Transverse colon (tissue), 4 donors: ENCODE data around the gene HNF1A. TPM values are rescaled to one million over a fixed set of nuclear protein-coding genes. Genes with fewer than 3 reads are reported as not detected.

Experiments
- DNase-seq: peaks from one replicate; pipeline ENCODE4 v3.0.0-alpha.2; 2019
- H3K27ac ChIP-seq, 4 donors: fragments of 200-600 bp; sonication (generic); 2 replicates each; pipeline ENCODE4 v1.5.1; 2016 to 2018; ENCODE audit warnings: inconsistent platforms in 4 of 4
- H3K27me3 ChIP-seq: fragments of 200-600 bp; sonication (generic); 2 replicates; pipeline ENCODE4 v1.5.1; 2017; ENCODE audit warnings: inconsistent platforms
- H3K36me3 ChIP-seq, 4 donors: fragments of 200-600 bp; sonication (generic); 2 replicates each; pipeline ENCODE4 v1.5.1; 2017 to 2019; ENCODE audit warnings: inconsistent platforms in 4 of 4
- H3K4me1 ChIP-seq, 4 donors: fragments of 200-600 bp; sonication (generic); 2 replicates each; pipeline ENCODE4 v1.5.1; 2017 to 2020; ENCODE audit warnings: inconsistent platforms in 4 of 4
- H3K4me3 ChIP-seq, 4 donors: fragments of 200-600 bp; sonication (generic); 1 replicate in 1 of 4; 2 replicates in 3 of 4; pipeline versions ENCODE4 v1.5.1 to v1.6.1; 2017 to 2019; ENCODE audit warnings: inconsistent platforms in 4 of 4
- H3K9me3 ChIP-seq, 2 donors: fragments of 200-600 bp; sonication (generic); 2 replicates each; pipeline ENCODE4 v1.5.1; 2017 to 2019; ENCODE audit warnings: inconsistent platforms in 2 of 2
- EP300 ChIP-seq: sonication (generic); formaldehyde crosslinking; IDR thresholded peaks from one replicate; pipeline ENCODE4 v1.6.1; 2017; ENCODE audit warnings: antibody characterized with exemption, low read depth
- POLR2A ChIP-seq: fragments of 450-650 bp; IDR thresholded peaks from one replicate; pipeline ENCODE4 v1.6.1; 2016; ENCODE audit warnings: antibody characterized with exemption, mild to moderate bottlenecking, moderate library complexity
- POLR2AphosphoS5 ChIP-seq, 3 donors: sonication (generic); formaldehyde crosslinking; IDR thresholded peaks; one replicate each; pipeline ENCODE4 v1.6.1; 2016; ENCODE audit warnings: antibody characterized with exemption in 3 of 3
- WGBS, 2 donors: methylation state at CpG; one replicate each; pipeline ENCODE4 v1.1.5; 2018; ENCODE audit warnings: low coverage in 1 of 2; 5-methylcytosine and 5-hydroxymethylcytosine counted together
- in situ Hi-C, 4 donors: fragments of 200-750 bp; cut with MboI; loops; one replicate each; pipeline versions ENCODE4 v1.15.0 to v1.15.1; 2017; ENCODE audit warnings: low sequenced_read_pairs in 3 of 4, low pct_ligation_motif_present in 1 of 4, low pct_unique_long_range_greater_than_20kb in 1 of 4
- intact Hi-C: fragments of 100-400 bp; cut with DNase I; formaldehyde crosslinking; loops from one replicate; pipeline ENCODE4 v1.15.1; 2023; ENCODE audit warnings: low total_unique reads
- total RNA-seq, 4 donors: library from RNA; depleted of rRNA; stranded (reverse); fragments of >200 nt; gene quantifications; one replicate each; pipeline ENCODE4 v1.1.0, GENCODE V29; 2016
- TF ChIP-seq, protein P1 (sequence below), 5 experiments: fragments of 200-600 bp in 3 of 5; fragments of 450-650 bp in 2 of 5; sonication (generic) in 3 of 5; IDR thresholded peaks; 1 replicate in 2 of 5; 2 replicates in 3 of 5; pipeline ENCODE4 v1.5.1; 2016 to 2017; ENCODE audit warnings: antibody characterized with exemption in 5 of 5, inconsistent platforms in 3 of 5, mild to moderate bottlenecking in 2 of 5, moderate library complexity in 1 of 5

The HNF1A gene
- total RNA-seq, 4 donors from 2014 or later, result 16.5 to 71.4 (median 23.6) TPM

GRCh38 chr12:121018860-121019617, 40.7 kb downstream of the HNF1A start:
- 84 to 100% methylated on average over 1 to 2 of the region's 2 CpGs for WGBS, 2 donors
- in situ Hi-C loops, result no loop called here
- Histone ChIP-seq H3K27me3 (no peaks in the 10 kb centered on the region), H3K4me3 (no peak overlapping the region), H3K4me1 (peaks cover 7 to 12% (median 9%) of the 10 kb centered on the region in 4 donors), H3K27ac (no peak overlapping the region), H3K9me3 (no peaks in the 10 kb centered on the region), H3K36me3 (no peaks in the 10 kb centered on the region)
- intact Hi-C loops, result no loop called here
- DNase-seq, result no peak
- TF ChIP-seq EP300, result no peak
- no peak for TF ChIP-seq POLR2A
- TF ChIP-seq, protein P1, sequence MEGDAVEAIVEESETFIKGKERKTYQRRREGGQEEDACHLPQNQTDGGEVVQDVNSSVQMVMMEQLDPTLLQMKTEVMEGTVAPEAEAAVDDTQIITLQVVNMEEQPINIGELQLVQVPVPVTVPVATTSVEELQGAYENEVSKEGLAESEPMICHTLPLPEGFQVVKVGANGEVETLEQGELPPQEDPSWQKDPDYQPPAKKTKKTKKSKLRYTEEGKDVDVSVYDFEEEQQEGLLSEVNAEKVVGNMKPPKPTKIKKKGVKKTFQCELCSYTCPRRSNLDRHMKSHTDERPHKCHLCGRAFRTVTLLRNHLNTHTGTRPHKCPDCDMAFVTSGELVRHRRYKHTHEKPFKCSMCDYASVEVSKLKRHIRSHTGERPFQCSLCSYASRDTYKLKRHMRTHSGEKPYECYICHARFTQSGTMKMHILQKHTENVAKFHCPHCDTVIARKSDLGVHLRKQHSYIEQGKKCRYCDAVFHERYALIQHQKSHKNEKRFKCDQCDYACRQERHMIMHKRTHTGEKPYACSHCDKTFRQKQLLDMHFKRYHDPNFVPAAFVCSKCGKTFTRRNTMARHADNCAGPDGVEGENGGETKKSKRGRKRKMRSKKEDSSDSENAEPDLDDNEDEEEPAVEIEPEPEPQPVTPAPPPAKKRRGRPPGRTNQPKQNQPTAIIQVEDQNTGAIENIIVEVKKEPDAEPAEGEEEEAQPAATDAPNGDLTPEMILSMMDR (IDR thresholded peaks at IDR 0.05), result no peak
- TF ChIP-seq POLR2AphosphoS5 (IDR thresholded peaks at IDR 0.05), result no peak

- intact Hi-C loops (no loop called here), in situ Hi-C loops (no loop called here)
- DNase-seq, result no peak
- H3K27ac ChIP-seq, result no peak overlapping the region
- 91 to 96% methylated on average over 4 to 6 of the region's 6 CpGs for WGBS, 2 donors
- no peaks in the 10 kb centered on the region for H3K36me3 ChIP-seq
- H3K9me3 ChIP-seq, result no peaks in the 10 kb centered on the region
- no peak overlapping the region for H3K4me3 ChIP-seq
- TF ChIP-seq POLR2A (no peak), EP300 (no peak), POLR2AphosphoS5 (IDR thresholded peaks at IDR 0.05) (no peak)
- TF ChIP-seq, protein P1 (IDR thresholded peaks at IDR 0.05), result no peak
- H3K4me1 ChIP-seq, result peaks cover 0 to 15% (median 9%) of the 10 kb centered on the region in 4 donors
- H3K27me3 ChIP-seq, result no peaks in the 10 kb centered on the region
Observed at GRCh38 chr12:121021754-121022153, 43.4 kb downstream of the HNF1A start.

GRCh38 chr12:121022713-121023112, 44.4 kb downstream of the HNF1A start:
- no peaks in the 10 kb centered on the region for H3K36me3 ChIP-seq
- in situ Hi-C loops (no loop called here), intact Hi-C loops (no loop called here)
- 74 to 77% methylated on average over 2 of the region's 2 CpGs for WGBS, 2 donors
- no peaks in the 10 kb centered on the region for H3K27me3 ChIP-seq
- H3K4me3 ChIP-seq, result no peak overlapping the region
- H3K9me3 ChIP-seq, result no peaks in the 10 kb centered on the region
- TF ChIP-seq EP300 (no peak), POLR2A (no peak), POLR2AphosphoS5 (IDR thresholded peaks at IDR 0.05) (no peak)
- TF ChIP-seq, protein P1 (IDR thresholded peaks at IDR 0.05), result no peak
- peaks cover 0 to 16% (median 10%) of the 10 kb centered on the region in 4 donors for H3K4me1 ChIP-seq
- DNase-seq, result no peak
- H3K27ac ChIP-seq, result no peak overlapping the region

- Histone ChIP-seq H3K27me3 (no peaks in the 10 kb centered on the region), H3K4me1 (peaks cover 0 to 16% (median 10%) of the 10 kb centered on the region in 4 donors), H3K36me3 (no peaks in the 10 kb centered on the region), H3K4me3 (no peak overlapping the region), H3K9me3 (no peaks in the 10 kb centered on the region), H3K27ac (no peak overlapping the region)
- WGBS, 2 donors, result 60 to 77% methylated on average over 2 to 8 of the region's 8 CpGs
- no peak for DNase-seq
- in situ Hi-C loops, result no loop called here
- intact Hi-C loops, result no loop called here
- TF ChIP-seq, protein P1 (IDR thresholded peaks at IDR 0.05), result no peak
- TF ChIP-seq POLR2AphosphoS5 (IDR thresholded peaks at IDR 0.05) (no peak), POLR2A (no peak), EP300 (no peak)
Observed at GRCh38 chr12:121023799-121024198, 45.5 kb downstream of the HNF1A start.
